Smooth muscle cell (in vitro differentiated cells): ENCODE measurements around the gene TMEFF2. TPM values are rescaled to one million over a fixed set of nuclear protein-coding genes. Genes with fewer than 3 reads are reported as not detected.

Experiments
- DNase-seq: peaks from one replicate; lab custom pipeline; 2025; ENCODE audit not compliant: unreplicated experiment; lab: John Stamatoyannopoulos, UW
- H2AFZ ChIP-seq: fragments of 200-600 bp; sonication (generic); 2 replicates; pipeline ENCODE4 v1.6.0; 2016; ENCODE audit warnings: antibody characterized with exemption, low read depth, mild to moderate bottlenecking
- H3F3A ChIP-seq: fragments of 200-600 bp; sonication (generic); 2 replicates; pipeline ENCODE4 v1.6.0; 2017; ENCODE audit warnings: antibody characterized with exemption, low read depth
- H3K27ac ChIP-seq: fragments of 200-600 bp; sonication (generic); 2 replicates; pipeline ENCODE4 v1.5.1; 2016; ENCODE audit warnings: low read depth, mild to moderate bottlenecking
- H3K27me3 ChIP-seq: fragments of 200-600 bp; sonication (generic); 2 replicates; pipeline ENCODE4 v1.6.1; 2016; ENCODE audit warnings: low read depth, mild to moderate bottlenecking
- H3K36me3 ChIP-seq: fragments of 200-600 bp; sonication (generic); 2 replicates; pipeline ENCODE4 v1.5.1; 2016; ENCODE audit warnings: low read depth
- H3K4me1 ChIP-seq: fragments of 200-600 bp; sonication (generic); 2 replicates; pipeline ENCODE4 v1.5.1; 2016; ENCODE audit warnings: low read depth
- H3K4me2 ChIP-seq: fragments of 200-600 bp; sonication (generic); 2 replicates; pipeline ENCODE4 v1.6.0; 2016; ENCODE audit warnings: mild to moderate bottlenecking
- H3K4me3 ChIP-seq: fragments of 200-600 bp; sonication (generic); 2 replicates; pipeline ENCODE4 v1.5.1; 2016; ENCODE audit warnings: mild to moderate bottlenecking
- H3K79me2 ChIP-seq: fragments of 200-600 bp; sonication (generic); 2 replicates; pipeline ENCODE4 v1.6.0; 2016; ENCODE audit warnings: low read depth, mild to moderate bottlenecking
- H3K9ac ChIP-seq: fragments of 200-600 bp; sonication (generic); 2 replicates; pipeline ENCODE4 v1.6.0; 2016; ENCODE audit warnings: low read depth
- H3K9me3 ChIP-seq: fragments of 200-600 bp; sonication (generic); replicated peaks from 2 replicates; pipeline ENCODE4 v1.5.1; 2016; ENCODE audit warnings: low read depth
- H4K20me1 ChIP-seq: fragments of 200-600 bp; sonication (generic); 2 replicates; pipeline ENCODE4 v1.6.0; 2016; ENCODE audit warnings: low read depth
- CTCF ChIP-seq: fragments of 200-600 bp; sonication (generic); IDR thresholded peaks from 2 replicates; pipeline ENCODE4 v1.5.1; 2017; ENCODE audit warnings: borderline replicate concordance, mild to moderate bottlenecking, antibody characterized with exemption; ENCODE audit not compliant: insufficient read depth, poor library complexity, severe bottlenecking
- WGBS: methylation state at CpG from one replicate; pipeline ENCODE4 v1.1.7; 2016; ENCODE audit warnings: low lambda C conversion rate; 5-methylcytosine and 5-hydroxymethylcytosine counted together
- polyA plus RNA-seq: library from polyadenylated mRNA; unstranded; fragments of >200 nt; fragmentation: Nextera tagmentation; extraction: Ambion mirVana; gene quantifications from 2 replicates; pipeline ENCODE4 v1.2.1, GENCODE V29; 2016
- total RNA-seq: library from RNA; depleted of rRNA; stranded (reverse); fragments of >200 nt; gene quantifications from 2 replicates; pipeline ENCODE4 v1.2.3, GENCODE V29; 2014

TMEFF2 gene
- total and polyA plus RNA-seq, 2 experiments from 2014 or later, result not detected

GRCh38 chr2:191929288-191929687, 265.4 kb downstream of the TMEFF2 start:
- no peak for DNase-seq
- H4K20me1 ChIP-seq, result no peaks in the 10 kb centered on the region
- 62% methylated on average over 4 of the region's 4 CpGs for WGBS
- peaks cover 14% of the 10 kb centered on the region for H3K4me1 ChIP-seq
- H3K4me2 ChIP-seq, result no peak overlapping the region
- no peak overlapping the region for H2AFZ ChIP-seq
- H3K9me3 ChIP-seq, result no peaks in the 10 kb centered on the region
- H3K4me3 ChIP-seq, result no peak overlapping the region
- no peak for TF ChIP-seq CTCF
- H3K9ac ChIP-seq, result no peak overlapping the region
- no peaks in the 10 kb centered on the region for H3K27me3 ChIP-seq
- no peaks in the 10 kb centered on the region for H3K36me3 ChIP-seq
- no peaks in the 10 kb centered on the region for H3F3A ChIP-seq
- H3K79me2 ChIP-seq, result no peaks in the 10 kb centered on the region
- H3K27ac ChIP-seq, result no peak overlapping the region

GRCh38 chr2:191927991-191928390, 266.7 kb downstream of the TMEFF2 start:
- Histone ChIP-seq H3F3A (no peaks in the 10 kb centered on the region), H3K79me2 (no peaks in the 10 kb centered on the region), H3K4me2 (no peak overlapping the region), H4K20me1 (no peaks in the 10 kb centered on the region), H3K4me3 (no peak overlapping the region), H3K27me3 (no peaks in the 10 kb centered on the region), H3K27ac (no peak overlapping the region), H3K4me1 (peaks cover 14% of the 10 kb centered on the region), H3K9ac (no peak overlapping the region), H2AFZ (no peak overlapping the region), H3K36me3 (no peaks in the 10 kb centered on the region), H3K9me3 (no peaks in the 10 kb centered on the region)
- 57% methylated on average over 3 of the region's 3 CpGs for WGBS
- no peak for DNase-seq
- TF ChIP-seq CTCF, result no peak

- Histone ChIP-seq H3K9me3 (no peaks in the 10 kb centered on the region), H2AFZ (no peak overlapping the region), H4K20me1 (no peaks in the 10 kb centered on the region), H3K27ac (no peak overlapping the region), H3K9ac (no peak overlapping the region), H3K4me2 (no peak overlapping the region), H3F3A (no peaks in the 10 kb centered on the region), H3K27me3 (no peaks in the 10 kb centered on the region), H3K36me3 (no peaks in the 10 kb centered on the region), H3K4me3 (no peak overlapping the region), H3K79me2 (no peaks in the 10 kb centered on the region), H3K4me1 (peaks cover 14% of the 10 kb centered on the region)
- no peak for DNase-seq
- no peak for TF ChIP-seq CTCF
- 67% methylated on average over 4 of the region's 4 CpGs for WGBS
These were observed 267.3 kb downstream of the TMEFF2 start for GRCh38 chr2:191927319-191927867.

GRCh38 chr2:191926671-191927070, 268.1 kb downstream of the TMEFF2 start:
- no peaks in the 10 kb centered on the region for H4K20me1 ChIP-seq
- WGBS, result 83% methylated on average over 1 of the region's 1 CpG

More at GRCh38 chr2:191926671-191927070, 268.1 kb downstream of the TMEFF2 start:
- TF ChIP-seq CTCF, result no peak
- Histone ChIP-seq H3K4me1 (peaks cover 14% of the 10 kb centered on the region), H3K4me2 (no peak overlapping the region), H3K27me3 (no peaks in the 10 kb centered on the region), H3F3A (no peaks in the 10 kb centered on the region), H3K9ac (no peak overlapping the region), H3K9me3 (no peaks in the 10 kb centered on the region), H2AFZ (no peak overlapping the region), H3K79me2 (no peaks in the 10 kb centered on the region), H3K36me3 (no peaks in the 10 kb centered on the region), H3K27ac (no peak overlapping the region), H3K4me3 (no peak overlapping the region)
- DNase-seq, result no peak
